Activated CD4-positive, alpha-beta T cell treated with anti-CD3 and anti-CD28 coated beads, Interleukin-2, Interleukin-4, amounts not matched to agents 100 ng/mL and 50 ng/mL, durations not matched to agents 16 hours and 8 hours (primary cell): ENCODE data around the gene ADCY1.

Experiments used
- DNase-seq: peaks from one replicate; pipeline ENCODE4 v3.0.0-alpha.2; 2020; ENCODE audit warnings: low spot score

Gene ADCY1

GRCh38 chr7:45573661-45574415, at the start of gene ADCY1:
ADCY1 (plus strand) TSS chr7:45574368; CDS start chr7:45574544, 176 bp downstream.
- DNase-seq = peak; percentile 11

- DNase-seq = no peak
These were observed 49.7 kb upstream of the ADCY1 start for GRCh38 chr7:45524445-45524844.

- DNase-seq = no peak
These were observed 49.1 kb upstream of the ADCY1 start for GRCh38 chr7:45525057-45525456.

- DNase-seq = no peak
These were observed 30.7 kb upstream of the ADCY1 start for GRCh38 chr7:45543473-45543872.

GRCh38 chr7:45545105-45545710, 29.0 kb upstream of the ADCY1 start:
- peak; percentile 3 for DNase-seq

GRCh38 chr7:45548917-45549316, 25.3 kb upstream of the ADCY1 start:
- DNase-seq = peak; percentile 46

GRCh38 chr7:45563401-45563800, 10.8 kb upstream of the ADCY1 start:
- no peak for DNase-seq

- no peak for DNase-seq
These were observed 10.2 kb upstream of the ADCY1 start for GRCh38 chr7:45563941-45564461.

GRCh38 chr7:45564485-45564884, 9.7 kb upstream of the ADCY1 start:
- no peak for DNase-seq

GRCh38 chr7:45564886-45565455, 9.2 kb upstream of the ADCY1 start:
- no peak for DNase-seq

GRCh38 chr7:45566386-45566785, 7.8 kb upstream of the ADCY1 start:
- no peak for DNase-seq

- no peak for DNase-seq
These were observed 7.2 kb upstream of the ADCY1 start for GRCh38 chr7:45566961-45567360.

GRCh38 chr7:45567713-45568112, 6.5 kb upstream of the ADCY1 start:
- no peak for DNase-seq

GRCh38 chr7:45568536-45569289, 5.5 kb upstream of the ADCY1 start:
- DNase-seq = no peak

GRCh38 chr7:45569290-45569685, 4.9 kb upstream of the ADCY1 start:
- no peak for DNase-seq

- no peak for DNase-seq
These were observed 3.4 kb upstream of the ADCY1 start for GRCh38 chr7:45570797-45571196.

GRCh38 chr7:45573204-45573603, 964 bp upstream of the ADCY1 start:
- DNase-seq = no peak

GRCh38 chr7:45574416-45574668, 174 bp downstream of the ADCY1 start:
- no peak for DNase-seq

GRCh38 chr7:45574669-45575500, 717 bp downstream of the ADCY1 start:
- no peak for DNase-seq

GRCh38 chr7:45575501-45576248, 1.5 kb downstream of the ADCY1 start:
- no peak for DNase-seq
